Endothelial cell of umbilical vein (primary cell): Measurements from ENCODE around the gene RELN.

Experiments used
- CTCF ChIP-seq, 2 donors: IDR thresholded peaks; 1 replicate in 1 of 2; 2 replicates in 1 of 2; pipeline ENCODE4 v1.5.1; 2011; ENCODE audit warnings: low read length in 2 of 2, mild to moderate bottlenecking in 2 of 2, moderate library complexity in 2 of 2, control low read depth in 1 of 2, inconsistent platforms in 1 of 2, low read depth in 1 of 2; ENCODE audit not compliant: insufficient read depth in 1 of 2; ENCODE audit errors: extremely low read depth in 1 of 2
- EZH2 ChIP-seq: IDR thresholded peaks from 2 replicates; pipeline ENCODE4 v1.6.1; 2012; ENCODE audit warnings: borderline replicate concordance, low read depth, mild to moderate bottlenecking, moderate library complexity, low read length, inconsistent platforms; ENCODE audit not compliant: severe bottlenecking
- GATA2 ChIP-seq: IDR thresholded peaks from 2 replicates; pipeline ENCODE4 v1.7.0; 2011; ENCODE audit warnings: low read depth, mild to moderate bottlenecking, moderate library complexity, mixed read lengths, low read length; ENCODE audit not compliant: insufficient read length, insufficient read depth
- JUN ChIP-seq: IDR thresholded peaks from 2 replicates; pipeline ENCODE4 v1.6.1; 2011; ENCODE audit warnings: borderline replicate concordance, low read depth; ENCODE audit not compliant: insufficient read length, insufficient read depth
- MYC ChIP-seq: IDR thresholded peaks from one replicate; pipeline ENCODE4 v1.6.1; 2011; ENCODE audit warnings: mild to moderate bottlenecking, low read depth, low read length
- POLR2A ChIP-seq: IDR thresholded peaks from 2 replicates; pipeline ENCODE4 v1.6.1; 2012; ENCODE audit warnings: low read depth, mild to moderate bottlenecking, control low read depth, low read length
- POLR2AphosphoS5 ChIP-seq: IDR thresholded peaks from 2 replicates; pipeline ENCODE4 v1.6.1; 2012; ENCODE audit warnings: low read depth, mild to moderate bottlenecking, control low read depth, low read length, moderate library complexity; ENCODE audit not compliant: insufficient read depth
- TF ChIP-seq, protein P1 (sequence below): IDR thresholded peaks from 2 replicates; pipeline ENCODE4 v1.6.1; 2011; ENCODE audit not compliant: insufficient read depth, insufficient read length

- TF ChIP-seq EZH2, result no peak
- TF ChIP-seq POLR2A, result no peak
- TF ChIP-seq CTCF (IDR thresholded peaks at IDR 0.05; ENCODE audit: extremely low read depth in 1 of 2, insufficient read depth in 1 of 2, low read depth in 1 of 2, low read length in 2 of 2), result no peak
- no peak for TF ChIP-seq GATA2
- no peak for TF ChIP-seq POLR2AphosphoS5
- TF ChIP-seq, protein P1, sequence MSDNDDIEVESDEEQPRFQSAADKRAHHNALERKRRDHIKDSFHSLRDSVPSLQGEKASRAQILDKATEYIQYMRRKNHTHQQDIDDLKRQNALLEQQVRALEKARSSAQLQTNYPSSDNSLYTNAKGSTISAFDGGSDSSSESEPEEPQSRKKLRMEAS, result no peak
- TF ChIP-seq JUN, result no peak
- no peak for TF ChIP-seq MYC
These were observed 57.1 kb downstream of the RELN start for GRCh38 chr7:103932389-103932788.
